ENCODE measurements around the gene GABRP. TPM values are rescaled to one million over a fixed set of nuclear protein-coding genes. Genes with fewer than 3 reads are reported as not detected.

Gene GABRP
- total and polyA plus RNA-seq, 2 experiments from 2014 or later, result 3.6 to 6.3 TPM

GRCh38 chr5:170811719-170812118 lies 28.2 kb downstream of the GABRP start:
- H3K4me3 Mint-ChIP-seq, result no peak overlapping the region
- no peak overlapping the region for H3K27ac ChIP-seq (ENCODE audit: low read depth)
- TF ChIP-seq ZNF462 (CRISPR knock-in tag; IDR thresholded peaks at IDR 0.05) (no peak), ZNF331 (CRISPR knock-in tag; IDR thresholded peaks at IDR 0.05; ENCODE audit: low read depth) (no peak), ZNF114 (CRISPR knock-in tag; IDR thresholded peaks at IDR 0.05) (no peak), JUNB (IDR thresholded peaks at IDR 0.05; ENCODE audit: unreplicated experiment) (no peak), REST (IDR thresholded peaks at IDR 0.05; ENCODE audit: unreplicated experiment) (no peak), NANOG (IDR thresholded peaks at IDR 0.05; ENCODE audit: borderline replicate concordance) (no peak), POLR2AphosphoS5 (IDR thresholded peaks at IDR 0.05; ENCODE audit: low read depth) (no peak), STAT1 (IDR thresholded peaks at IDR 0.05; ENCODE audit: unreplicated experiment) (no peak), ETS1 (IDR thresholded peaks at IDR 0.05) (no peak), CREB1 (CRISPR knock-in tag; IDR thresholded peaks at IDR 0.05; ENCODE audit: low read depth) (no peak), CTCF (conservative IDR thresholded peaks at IDR 0.05; ENCODE audit: low read depth in 2 of 2) (no peak), EZH2phosphoT487 (IDR thresholded peaks at IDR 0.05; ENCODE audit: unreplicated experiment) (no peak), EZH2 (IDR thresholded peaks at IDR 0.05; ENCODE audit: low read depth, unreplicated experiment) (no peak)
- peaks cover 9% of the 10 kb centered on the region; the same call in 2 of the 3 replicates for H3K4me1 Mint-ChIP-seq
- H4K20me1 ChIP-seq (replicated peaks; ENCODE audit: insufficient read depth), result no peaks in the 10 kb centered on the region
- peaks cover 6% of the 10 kb centered on the region for H3K27me3 Mint-ChIP-seq (ENCODE audit: insufficient read depth, low read depth, poor library complexity)
- no peak overlapping the region for H2AFZ ChIP-seq
- no peak overlapping the region for H3K4me2 ChIP-seq
- H3K4me1 ChIP-seq (ENCODE audit: insufficient read depth), result peaks cover 18% of the 10 kb centered on the region; the same call in 1 of the 2 replicates
- H3K36me3 Mint-ChIP-seq (ENCODE audit: low read depth), result no peaks in the 10 kb centered on the region
- DNase-seq (ENCODE audit: low spot score) (no peak), ATAC-seq (no peak)
- H3K27ac Mint-ChIP-seq, result no peak overlapping the region
- no peaks in the 10 kb centered on the region for H3K27me3 ChIP-seq (ENCODE audit: insufficient read depth)
- H3F3A ChIP-seq (replicated peaks; ENCODE audit: low read depth), result no peaks in the 10 kb centered on the region
- H3K4me3 ChIP-seq, result no peak overlapping the region
- H3K79me2 ChIP-seq (replicated peaks; ENCODE audit: insufficient read depth), result no peaks in the 10 kb centered on the region
- H3K9me2 ChIP-seq (ENCODE audit: insufficient read depth), result peaks cover under 1% of the 10 kb centered on the region; the same call in 1 of the 2 replicates
- no peaks in the 10 kb centered on the region for H3K36me3 ChIP-seq (ENCODE audit: insufficient read depth)
- no peaks in the 10 kb centered on the region; the same call in 2 of the 3 replicates for H3K9me3 Mint-ChIP-seq

Data from GM23338 (cell line).